A172 (cell line): ENCODE measurements around the gene FSCN2. TPM values are rescaled to one million over a fixed set of nuclear protein-coding genes. Genes with fewer than 3 reads are reported as not detected.

ENCODE experiments used
- DNase-seq: peaks from one replicate; pipeline ENCODE4 v3.0.0-alpha.2; 2015; ENCODE audit warnings: low spot score
- total RNA-seq: library from RNA; depleted of rRNA; stranded (reverse); fragments of >200 nt; shearing (Covaris generic); gene quantifications from 2 replicates; pipeline ENCODE4 v1.2.3, GENCODE V29; 2014; rRNA removed

The FSCN2 gene, protein sequence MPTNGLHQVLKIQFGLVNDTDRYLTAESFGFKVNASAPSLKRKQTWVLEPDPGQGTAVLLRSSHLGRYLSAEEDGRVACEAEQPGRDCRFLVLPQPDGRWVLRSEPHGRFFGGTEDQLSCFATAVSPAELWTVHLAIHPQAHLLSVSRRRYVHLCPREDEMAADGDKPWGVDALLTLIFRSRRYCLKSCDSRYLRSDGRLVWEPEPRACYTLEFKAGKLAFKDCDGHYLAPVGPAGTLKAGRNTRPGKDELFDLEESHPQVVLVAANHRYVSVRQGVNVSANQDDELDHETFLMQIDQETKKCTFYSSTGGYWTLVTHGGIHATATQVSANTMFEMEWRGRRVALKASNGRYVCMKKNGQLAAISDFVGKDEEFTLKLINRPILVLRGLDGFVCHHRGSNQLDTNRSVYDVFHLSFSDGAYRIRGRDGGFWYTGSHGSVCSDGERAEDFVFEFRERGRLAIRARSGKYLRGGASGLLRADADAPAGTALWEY
- total RNA-seq = 0.81 and 1.7 TPM in 2 replicates

DNA sequence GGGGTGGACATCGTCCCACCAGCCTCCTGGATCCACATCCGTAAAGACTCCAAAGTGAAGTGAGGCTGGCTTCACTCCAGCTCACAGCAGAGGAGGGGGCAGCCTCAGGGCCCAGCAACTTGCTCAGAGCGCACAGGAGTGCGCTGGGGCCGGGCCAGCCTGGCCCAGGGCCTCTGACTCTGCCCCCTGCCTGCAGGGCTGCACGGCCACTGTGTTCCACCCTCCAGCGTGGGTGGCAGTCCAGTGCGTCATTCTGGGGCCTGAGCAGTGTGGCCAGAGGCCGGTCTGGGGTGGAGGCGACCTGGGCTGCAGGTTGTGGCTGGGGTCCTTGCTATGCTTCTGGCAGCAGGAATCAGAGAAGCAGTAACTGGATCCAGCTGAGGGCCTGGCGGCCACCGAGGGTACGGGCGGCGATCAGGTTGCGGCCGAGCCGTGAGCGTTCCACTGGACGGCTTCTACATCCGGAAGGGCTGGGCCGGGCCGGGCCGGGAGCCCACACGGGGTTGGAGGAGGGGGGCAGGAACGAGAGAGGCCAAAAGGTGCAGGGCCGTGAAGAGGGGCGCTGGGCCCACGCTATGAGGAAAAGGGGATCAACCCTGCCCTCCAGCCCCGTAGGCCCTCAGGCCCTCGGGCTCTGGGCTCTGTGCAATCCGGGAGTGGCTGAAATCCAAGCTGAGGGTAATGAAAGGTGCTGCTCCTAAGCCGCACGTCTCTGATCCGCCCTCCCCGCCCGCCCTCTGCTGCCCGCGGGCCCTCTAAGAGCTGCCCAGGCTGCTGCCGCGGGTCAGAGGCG is at the start of gene FSCN2:
TSS of gene FSCN2 (plus strand) at position 787 of the 793 bp plus-strand sequence. CDS start 155 bp downstream, outside the sequence.
- no peak for DNase-seq

DNA sequence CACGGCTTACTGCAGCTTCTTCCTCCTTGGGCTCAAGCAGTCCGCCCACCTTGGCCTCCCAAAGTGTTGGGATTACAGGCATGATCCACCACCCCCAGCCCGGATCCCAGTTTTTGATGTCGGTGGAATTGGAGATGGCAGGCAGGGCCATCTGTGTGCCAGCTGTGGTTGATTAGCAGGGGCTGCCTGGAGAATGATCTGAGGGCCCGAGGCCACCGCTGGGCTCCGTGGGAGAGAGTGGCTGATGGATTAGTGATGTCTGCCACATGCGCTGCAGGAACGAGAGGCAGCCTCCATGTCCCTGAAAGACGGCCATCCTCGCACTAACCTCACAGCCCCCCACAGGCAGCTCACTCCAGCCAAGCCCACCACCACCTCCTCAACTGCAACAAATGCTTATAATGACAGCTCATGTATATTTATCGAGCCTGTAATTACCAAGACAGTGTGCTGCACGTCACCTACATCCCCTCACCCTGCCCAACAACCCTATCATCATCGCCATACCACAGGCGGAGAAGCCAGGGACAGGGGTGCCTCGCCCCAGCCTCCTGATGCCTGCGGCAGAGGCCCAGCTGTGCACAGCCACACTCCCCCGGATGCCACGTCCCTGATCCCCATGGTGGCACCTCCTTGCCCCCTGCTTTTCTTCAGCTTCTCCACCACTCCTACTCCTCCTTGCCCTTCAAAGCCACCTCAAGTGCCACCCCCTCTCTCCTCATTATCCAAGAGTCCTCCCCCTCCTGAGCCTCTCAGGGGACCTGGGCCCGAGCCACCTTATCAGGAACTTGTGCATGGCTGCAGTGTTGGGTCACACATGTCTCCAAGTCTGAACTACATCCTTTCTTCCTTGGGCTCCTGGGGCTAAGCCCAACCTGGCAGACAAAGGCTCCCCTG is 48.8 kb upstream of the FSCN2 start:
- no peak for DNase-seq

DNA sequence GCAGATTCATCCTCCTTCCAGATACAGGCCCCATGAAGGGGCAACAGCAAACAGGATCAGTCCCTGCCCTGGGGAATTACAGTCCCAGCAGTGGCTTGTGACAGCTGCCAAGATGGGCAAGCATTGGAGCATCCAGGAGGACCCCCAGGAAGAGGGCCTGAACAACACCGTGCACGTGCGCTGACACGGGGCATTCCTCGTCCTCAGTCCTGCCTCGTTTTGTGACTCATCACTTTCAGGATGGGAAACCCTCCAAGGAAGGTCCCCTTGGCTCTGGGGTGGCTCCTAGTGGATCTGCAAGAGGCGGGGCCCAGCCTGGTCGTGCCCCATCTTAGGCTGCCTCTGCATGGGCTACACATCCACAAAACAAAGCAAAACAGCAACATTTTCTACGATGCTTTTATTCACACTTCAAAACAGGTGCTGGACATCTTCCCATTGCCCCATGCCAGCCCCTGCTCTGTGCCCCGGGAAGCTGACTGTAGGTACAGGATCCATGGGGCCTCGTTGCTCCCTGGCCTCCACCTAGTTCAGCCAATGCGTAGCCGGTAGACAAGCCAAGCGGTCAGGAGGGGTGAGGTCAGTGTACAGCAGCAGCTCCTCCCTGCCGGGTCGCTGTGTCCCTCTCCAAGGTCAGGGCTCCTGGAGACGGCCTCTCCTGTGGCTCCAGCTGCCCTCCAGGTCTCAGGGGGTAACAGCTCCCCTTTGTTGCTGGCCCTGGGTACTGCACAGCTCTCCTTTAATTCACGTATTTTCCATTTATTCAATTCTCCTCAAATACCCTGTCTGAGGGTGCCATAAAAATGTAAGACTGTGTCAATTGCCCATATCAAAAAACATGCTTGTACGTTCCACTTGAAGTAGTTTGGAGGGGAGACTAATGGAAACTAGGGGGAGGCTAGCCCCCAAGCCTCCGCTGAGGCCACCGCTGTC is 47.8 kb upstream of the FSCN2 start:
- DNase-seq = peak; percentile 87

DNA sequence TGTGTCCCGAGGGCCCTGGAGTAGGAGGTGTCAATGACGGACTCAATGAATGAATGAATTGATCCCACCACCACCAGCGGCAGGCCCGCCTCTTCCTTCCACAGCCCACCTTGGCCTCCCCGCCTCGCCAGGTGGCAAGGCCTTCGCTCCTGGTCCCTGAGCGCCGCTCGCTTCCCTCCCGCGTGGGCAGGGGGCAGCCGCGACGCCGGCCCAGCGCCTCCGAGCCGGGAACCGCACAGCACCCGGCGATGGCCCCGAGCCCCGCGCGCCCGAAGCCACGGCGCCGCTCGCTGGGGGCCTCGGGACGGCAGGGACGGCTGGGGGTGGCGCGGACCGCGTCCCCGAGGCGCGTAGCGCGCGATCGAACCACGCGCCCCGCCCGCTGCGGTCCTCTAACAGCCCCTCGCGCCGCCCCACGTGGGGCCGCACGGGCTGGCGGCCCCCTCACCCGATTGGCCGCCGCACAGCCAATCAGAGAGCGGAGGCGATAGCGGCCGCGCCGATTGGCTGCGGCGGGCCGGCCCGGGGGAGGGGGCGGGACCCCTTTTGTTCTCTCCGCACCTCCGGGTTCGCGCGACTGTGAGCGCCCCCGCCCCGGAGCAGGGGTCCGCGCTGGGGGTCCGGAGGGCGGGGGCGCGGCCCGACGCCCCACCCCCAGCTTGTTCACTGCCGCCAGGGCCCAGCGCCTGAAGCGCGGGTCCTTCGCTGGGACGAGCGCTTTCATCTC is 46.9 kb upstream of the FSCN2 start:
- DNase-seq = no peak

DNA sequence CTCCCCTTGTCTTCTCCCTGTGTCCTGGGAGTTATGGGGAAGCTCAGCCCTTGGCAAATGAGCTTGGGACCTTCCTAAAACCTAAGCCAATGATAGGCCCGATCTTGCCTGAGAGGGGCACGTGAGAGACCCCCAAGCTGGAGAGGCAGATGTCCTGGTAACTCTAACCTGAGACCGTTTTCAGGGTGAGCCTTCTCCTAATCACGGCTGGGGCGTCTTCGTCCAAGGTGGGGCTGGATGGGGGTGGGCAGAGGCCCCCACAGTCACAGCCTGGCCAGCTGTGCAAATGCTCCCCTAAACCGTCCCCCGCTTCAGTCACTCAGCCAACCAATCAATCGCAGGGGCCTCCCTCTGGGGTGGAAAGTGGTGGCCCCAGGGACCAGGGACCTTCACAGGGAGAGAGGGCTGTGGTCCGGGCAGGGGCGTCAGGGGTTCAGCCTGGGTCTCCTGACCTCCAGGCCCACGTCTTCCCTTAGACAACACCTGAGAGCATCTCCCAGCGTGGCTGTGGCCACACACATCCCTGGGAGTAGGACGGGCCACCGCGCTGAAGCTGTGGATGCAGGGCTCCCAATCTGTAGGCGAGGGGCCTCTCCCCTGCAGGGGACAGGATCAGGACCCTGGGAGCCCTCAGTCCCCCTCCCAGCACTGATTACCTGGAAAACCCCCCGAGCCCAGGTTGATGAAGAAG is 46.2 kb upstream of the FSCN2 start:
- no peak for DNase-seq

DNA sequence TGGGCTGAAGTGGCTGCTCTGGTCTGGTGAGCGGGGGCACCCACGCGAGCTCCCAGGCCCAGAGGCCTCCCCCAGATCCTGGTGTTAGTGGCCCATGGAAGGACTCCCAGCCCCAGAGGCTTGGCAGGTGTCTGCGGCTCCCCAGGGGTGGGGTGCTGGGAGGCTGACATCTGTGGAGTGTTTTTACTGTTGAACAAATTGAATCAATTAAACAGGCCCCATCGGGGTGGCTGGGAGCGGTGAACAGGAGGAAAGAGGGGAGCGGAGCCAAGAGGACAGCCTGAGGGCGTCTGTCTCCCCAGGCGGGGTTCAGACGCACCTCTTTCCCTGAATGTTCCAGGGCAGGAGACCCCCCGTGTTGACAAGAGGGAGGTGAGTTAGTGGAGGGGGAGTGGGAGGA is 45.5 kb upstream of the FSCN2 start:
- DNase-seq = no peak

DNA sequence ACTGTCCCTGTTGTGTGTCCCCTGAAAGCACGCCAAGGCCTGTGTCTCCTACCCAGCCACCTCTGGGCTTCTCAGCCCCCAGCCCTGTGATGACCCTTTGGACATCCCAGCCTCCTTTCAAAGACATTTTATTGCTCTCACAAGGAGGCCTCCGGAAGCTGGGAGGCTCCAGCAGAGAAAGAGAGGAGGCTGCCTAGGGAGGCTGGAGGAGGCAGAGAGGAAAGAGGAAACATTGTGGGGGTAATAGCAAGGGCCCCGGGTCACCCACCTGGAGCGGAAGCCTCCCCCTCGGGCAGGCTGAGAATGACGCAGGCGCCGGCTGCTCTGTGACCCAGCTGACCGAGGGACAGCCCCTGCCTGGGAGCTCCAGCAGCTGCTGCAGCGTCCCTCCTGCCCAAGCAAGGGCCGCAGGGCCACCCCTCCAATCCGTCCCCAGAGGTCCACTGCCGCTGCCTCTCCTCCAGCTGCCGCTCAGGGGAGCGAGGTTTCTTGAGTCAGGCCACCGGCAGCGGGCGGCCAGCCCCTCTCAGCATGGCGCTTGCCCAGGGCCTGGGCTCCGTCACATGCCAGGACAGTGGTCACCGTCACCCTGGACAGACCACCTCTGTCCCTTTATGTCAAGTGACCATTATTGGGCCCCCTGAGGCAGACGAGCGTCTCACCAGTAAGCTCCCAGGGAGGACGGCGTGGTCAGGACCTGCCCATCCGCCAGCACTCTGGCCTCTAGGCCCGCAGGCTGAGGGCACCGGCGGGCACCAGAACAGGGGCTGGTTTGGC is 44.9 kb upstream of the FSCN2 start:
- no peak for DNase-seq

DNA sequence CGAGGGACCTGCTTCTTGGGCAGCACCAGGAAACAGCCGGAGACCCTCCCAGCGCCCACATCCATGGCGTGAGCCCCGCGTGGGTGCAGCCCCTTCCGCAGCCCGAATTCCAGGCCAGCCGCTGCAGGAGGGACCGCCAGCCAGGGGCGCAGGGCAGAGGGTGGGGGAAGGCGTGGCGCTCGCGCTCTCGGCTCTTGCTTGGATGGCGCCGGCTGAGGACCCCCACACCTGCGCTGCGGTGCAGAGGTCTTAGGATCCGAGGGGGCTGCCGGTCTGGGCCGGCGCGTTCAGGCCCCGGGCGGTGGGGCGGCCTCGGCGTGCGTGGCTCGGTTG is 44.3 kb upstream of the FSCN2 start:
- DNase-seq = no peak

DNA sequence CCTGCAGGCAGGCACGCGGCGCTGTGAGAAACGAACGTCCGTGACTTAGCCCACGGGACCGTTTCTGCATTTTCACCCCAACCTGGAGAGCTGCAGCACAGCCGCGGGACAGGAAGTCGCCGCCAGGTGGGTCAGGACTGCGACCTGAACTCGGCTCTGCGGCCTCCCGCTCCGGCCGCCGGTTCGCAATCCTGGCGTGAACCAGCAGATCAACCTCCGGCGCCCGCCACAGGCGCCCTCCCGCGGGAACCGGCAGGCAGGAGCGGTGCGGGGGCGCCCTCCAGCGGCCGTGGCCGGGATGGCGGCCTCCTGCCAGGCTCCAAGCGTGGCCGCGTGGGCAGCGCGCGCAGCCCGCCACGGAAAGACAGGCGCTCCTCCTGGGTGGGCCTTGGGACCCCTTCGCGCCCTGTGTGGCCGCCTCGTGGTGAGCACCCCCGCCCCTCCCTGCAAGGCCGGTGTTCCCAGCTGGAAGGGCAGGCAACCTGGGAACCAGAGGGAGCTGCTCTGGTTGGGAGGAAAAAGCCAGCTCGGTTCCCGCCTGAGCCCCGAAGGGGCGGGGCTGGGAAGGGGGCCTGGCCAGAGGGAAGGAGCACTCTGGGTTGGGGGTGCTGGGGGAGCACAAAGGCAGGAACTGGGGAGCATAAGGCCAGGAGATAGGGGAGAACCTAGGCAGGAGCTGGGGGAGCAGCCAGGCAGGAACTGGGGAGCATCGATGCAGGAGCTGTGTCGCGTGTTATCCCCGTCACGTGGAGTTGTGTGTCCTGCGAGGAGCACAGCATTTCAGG is 43.8 kb upstream of the FSCN2 start:
- peak; percentile 57 for DNase-seq

DNA sequence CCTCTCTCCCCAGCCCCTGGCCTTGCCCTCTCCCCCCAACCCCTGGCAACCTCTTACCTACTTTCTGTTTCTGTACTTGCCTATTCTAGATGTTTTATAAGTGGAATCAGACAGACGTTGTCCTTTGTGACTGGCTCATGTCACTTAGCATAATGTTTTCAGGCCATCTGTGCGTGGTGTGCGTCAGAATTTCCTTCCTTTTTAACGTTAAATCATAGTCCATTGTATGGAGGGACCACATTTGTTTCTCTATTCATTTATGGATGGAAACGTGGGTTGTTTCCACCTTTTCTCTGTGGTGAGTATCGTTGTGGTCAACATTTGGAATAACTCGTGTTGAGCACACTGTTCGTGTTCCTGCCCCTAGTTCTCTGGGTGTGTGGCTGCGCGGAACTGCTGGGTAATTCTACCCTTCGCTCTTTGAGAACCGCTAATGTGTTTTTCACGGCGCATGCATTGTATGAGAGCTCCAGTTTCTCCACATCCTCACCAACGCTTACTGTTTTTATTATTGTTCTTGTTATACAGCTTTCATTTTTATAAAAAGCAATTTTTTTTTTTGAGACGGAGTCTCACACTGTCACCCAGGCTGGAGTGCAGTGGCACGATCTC is 41.9 kb upstream of the FSCN2 start:
- DNase-seq = no peak

DNA sequence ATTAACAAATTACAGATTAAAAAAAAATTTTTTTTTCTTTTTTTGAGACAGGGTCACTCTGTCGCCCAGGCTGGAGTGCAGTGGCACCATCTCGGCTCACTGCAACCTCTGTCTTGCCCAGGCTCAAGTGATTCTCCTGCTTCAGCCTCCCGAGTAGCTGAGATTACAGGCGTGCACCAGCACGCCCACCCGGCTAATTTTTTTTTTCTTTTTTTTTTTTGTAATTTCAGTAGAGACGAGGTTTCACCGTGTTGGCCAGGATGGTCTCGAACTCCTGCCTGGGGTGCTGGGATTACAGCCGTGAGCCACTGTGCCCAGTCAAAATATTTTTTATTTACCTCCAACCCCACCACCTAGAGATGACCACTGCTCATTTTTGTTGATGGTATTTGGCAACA is 41.1 kb upstream of the FSCN2 start:
- no peak for DNase-seq

DNA sequence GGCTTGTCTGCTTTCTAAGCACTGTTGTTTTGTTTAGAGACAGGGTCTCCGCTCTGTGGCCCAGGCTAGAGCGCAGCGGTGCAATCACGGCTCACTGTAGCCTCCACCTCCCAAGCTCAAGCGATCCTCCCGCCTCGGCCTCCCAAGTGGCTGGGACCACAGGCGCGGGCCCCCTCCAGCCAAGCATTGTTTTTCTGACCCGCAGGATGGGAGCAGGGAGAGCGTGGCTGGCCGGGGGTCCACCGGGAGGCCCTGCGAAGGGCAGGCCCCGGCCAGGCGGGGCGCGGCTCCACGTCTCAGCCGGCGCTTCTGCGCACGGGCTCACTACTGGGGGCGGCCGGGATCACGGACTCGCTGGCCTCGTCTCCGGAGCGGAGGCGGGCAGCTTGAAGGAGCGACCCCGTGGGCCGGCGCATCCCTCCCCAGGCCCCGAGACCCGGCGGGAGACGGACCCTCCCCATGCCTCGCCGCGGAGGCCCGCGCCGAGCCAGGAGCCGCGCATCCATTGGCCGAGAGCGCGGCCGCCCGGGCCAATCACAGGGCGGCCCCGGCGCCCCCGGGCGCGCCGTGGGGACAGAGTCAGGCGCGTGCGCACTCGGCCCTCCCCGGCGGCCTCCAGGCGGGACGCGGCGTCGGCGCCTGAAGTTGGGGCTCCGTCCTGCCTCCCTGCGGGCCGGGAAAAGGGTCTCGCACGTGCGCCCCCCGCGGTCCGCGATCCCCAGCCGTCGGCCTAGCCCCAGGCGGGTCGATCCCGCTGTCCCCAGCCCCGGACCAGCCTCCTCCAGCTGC is 40.5 kb upstream of the FSCN2 start:
- no peak for DNase-seq

DNA sequence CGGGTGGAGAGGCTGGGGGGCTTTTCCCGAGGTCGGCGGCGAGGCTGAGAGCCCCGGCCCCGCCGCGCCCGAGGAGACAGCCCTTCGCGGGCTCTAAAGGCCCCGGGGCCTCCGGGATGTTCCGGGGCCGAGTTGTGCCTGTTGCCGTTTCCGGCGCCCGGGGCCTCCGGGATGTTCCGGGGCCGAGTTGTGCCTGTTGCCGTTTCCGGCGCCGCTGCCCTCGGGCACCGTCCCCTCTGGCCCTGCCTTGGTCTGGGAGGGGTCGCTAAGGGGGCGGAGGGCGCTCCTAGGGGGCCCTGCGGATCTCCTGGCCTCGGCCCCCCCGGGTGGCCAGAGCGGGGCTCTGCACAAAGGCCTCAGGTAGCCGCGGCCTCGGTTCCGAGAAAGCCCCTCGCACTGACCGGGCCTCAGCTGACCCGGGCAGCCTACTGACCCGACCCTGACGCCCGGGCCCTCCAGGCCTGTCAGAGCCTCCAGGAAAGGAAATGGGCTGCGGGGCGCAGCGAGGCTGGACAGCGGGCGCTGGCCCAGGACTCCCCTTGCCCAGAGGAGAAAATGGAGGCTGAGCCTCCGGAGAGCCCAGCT is 39.8 kb upstream of the FSCN2 start:
- no peak for DNase-seq

DNA sequence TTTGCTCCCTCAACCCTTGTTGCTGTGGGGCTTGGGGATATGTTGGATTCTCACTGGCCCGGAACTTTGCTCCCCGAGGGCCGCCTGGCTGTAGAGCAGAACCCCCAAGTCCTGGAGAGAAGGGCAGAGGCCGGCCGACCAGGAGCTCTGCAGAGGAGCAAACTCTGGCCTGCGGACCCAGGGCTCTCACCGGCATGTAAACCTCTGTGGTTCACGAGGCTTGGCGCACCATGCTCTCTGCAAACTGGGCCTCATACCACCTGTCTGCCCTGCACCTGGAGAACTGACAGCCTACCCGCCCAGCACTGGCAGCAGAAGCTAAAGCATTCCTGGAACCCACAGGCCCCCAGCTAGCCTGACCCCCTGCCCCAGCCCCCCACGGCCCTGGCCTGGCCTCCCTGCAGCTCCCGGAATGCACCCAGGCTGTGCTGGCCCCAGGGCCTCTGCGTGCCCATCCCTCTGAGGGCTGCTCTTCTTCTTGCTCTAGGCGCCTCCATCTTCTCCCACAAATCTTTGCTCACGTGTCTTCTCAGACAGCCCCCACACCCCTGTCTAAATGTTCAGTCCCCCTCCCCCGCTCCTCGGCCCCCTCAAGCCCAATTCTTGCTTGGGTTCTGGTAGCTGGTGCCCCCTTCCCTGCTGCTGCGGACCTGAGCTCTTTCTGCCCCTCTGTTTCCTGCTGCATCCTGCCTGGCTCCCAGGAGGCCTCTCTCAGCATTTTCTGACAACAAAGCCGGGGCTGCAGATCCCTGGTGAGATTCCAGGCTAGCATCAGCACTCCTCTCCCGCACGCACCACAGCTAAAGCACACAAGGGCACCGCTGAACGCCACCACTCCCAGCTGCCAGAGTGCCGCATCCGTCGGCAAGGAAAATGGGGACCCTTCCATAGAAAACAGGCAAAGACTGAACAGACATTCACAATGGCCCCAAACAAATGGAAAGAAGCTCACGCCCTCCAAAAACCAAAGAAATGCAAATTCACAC is 38.9 kb upstream of the FSCN2 start:
- DNase-seq = no peak
